Fibroblast of lung (primary cell): ENCODE data around the gene SCAF4.

Experiments
- CTCF ChIP-seq, 2 donors: IDR thresholded peaks in 1 of 2; conservative IDR thresholded peaks in 1 of 2; 1 replicate in 1 of 2; 2 replicates in 1 of 2; pipeline ENCODE4 v1.5.1; 2011 to 2012; ENCODE audit warnings: low read length in 2 of 2, control low read depth in 1 of 2, inconsistent platforms in 1 of 2, low read depth in 1 of 2, mild to moderate bottlenecking in 1 of 2
- EZH2 ChIP-seq: IDR thresholded peaks from 2 replicates; pipeline ENCODE4 v1.5.1; 2012; ENCODE audit warnings: low read length, control low read depth, mild to moderate bottlenecking; ENCODE audit errors: missing control alignments

GRCh38 chr21:31706562-31706961 is 25.4 kb downstream of the SCAF4 start:
- TF ChIP-seq CTCF (conservative IDR thresholded peaks at IDR 0.05 in 1 of 2, IDR thresholded peaks at IDR 0.05 in 1 of 2; ENCODE audit: low read depth in 1 of 2, low read length in 2 of 2): no peak
- TF ChIP-seq EZH2: no peak
